Measurements from ENCODE around the gene FEM1C. TPM values are rescaled to one million over a fixed set of nuclear protein-coding genes. Genes with fewer than 3 reads are reported as not detected.

Gene FEM1C
- total RNA-seq, 1 donor from 2014 or later, result 18.9 TPM

DNA sequence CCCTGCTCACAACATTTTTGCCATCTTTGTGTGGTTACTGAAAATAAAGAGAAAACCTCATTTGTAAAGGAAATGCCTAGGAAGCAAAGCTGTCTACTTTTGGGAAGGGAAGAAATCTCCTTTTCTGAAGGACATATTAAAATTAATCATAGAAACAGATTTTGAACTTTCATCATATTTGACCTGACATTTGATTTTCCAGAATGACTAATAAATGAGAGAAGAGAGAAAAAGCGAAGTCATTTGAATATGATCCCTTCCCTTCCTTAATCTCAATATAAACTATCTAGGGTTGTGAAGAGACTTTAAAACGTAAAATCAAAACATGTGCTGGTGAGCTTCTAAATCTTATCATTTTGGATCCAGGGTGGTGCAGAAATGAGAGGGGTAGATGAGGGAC, 66.3 kb downstream of the FEM1C start:
- H3K36me3 ChIP-seq (ENCODE audit: control insufficient read depth, insufficient read depth, low read length), result no peaks in the 10 kb centered on the region
- DNase-seq (ENCODE audit: low read depth), result no peak
- no peak overlapping the region for H3K4me3 ChIP-seq (ENCODE audit: low read depth, low read length)
- no peak for TF ChIP-seq CTCF (IDR thresholded peaks at IDR 0.05; ENCODE audit: insufficient read depth, low read length, poor library complexity, severe bottlenecking)
- H3K27me3 ChIP-seq (ENCODE audit: control insufficient read depth, insufficient read depth, low read length), result no peaks in the 10 kb centered on the region

DNA sequence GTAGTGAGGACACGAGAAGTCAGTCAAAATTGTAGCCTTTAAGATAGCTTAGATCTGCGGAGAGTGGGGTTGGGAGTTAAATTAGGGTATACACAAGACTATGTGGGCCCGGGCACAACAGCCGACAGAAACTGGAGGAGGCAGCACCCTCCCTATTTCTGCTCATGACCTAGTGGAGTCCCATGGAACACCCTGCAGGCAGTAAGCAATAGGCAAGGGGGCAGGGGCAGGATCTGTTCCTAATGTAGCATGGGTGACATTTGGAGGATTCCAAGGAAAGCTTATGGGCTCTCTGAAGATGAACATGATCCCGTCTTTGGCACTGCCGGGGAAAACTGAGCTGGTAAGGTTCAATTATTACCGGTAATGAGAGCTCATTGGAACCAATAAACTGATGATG, 67.0 kb downstream of the FEM1C start:
- no peak for TF ChIP-seq CTCF (IDR thresholded peaks at IDR 0.05; ENCODE audit: insufficient read depth, low read length, poor library complexity, severe bottlenecking)
- H3K27me3 ChIP-seq (ENCODE audit: control insufficient read depth, insufficient read depth, low read length), result no peaks in the 10 kb centered on the region

DNA sequence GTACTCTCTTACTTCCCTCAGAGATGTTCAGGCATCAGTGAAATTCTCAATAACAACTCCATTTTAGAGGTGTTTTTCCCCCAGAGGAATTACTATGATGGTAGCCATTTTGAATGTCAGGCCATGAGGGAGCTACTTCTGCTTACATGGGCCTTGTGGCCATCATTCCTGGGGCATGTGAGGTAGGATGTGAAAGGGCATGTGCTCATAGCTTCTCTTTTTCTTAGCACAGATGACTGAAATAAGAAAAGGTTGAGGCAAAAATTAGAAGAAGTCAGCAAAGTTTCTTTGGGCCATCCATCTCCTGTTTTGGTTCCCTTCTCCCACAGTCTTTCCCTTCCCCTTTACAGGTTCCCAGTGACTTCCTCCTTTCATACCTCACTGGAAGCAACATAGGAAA, 68.8 kb downstream of the FEM1C start:
- no peak for DNase-seq (ENCODE audit: low read depth)
- Histone ChIP-seq H3K4me3 (ENCODE audit: low read depth, low read length) (no peak overlapping the region), H3K27me3 (ENCODE audit: control insufficient read depth, insufficient read depth, low read length) (no peaks in the 10 kb centered on the region), H3K36me3 (ENCODE audit: control insufficient read depth, insufficient read depth, low read length) (no peaks in the 10 kb centered on the region)
- no peak for TF ChIP-seq CTCF (IDR thresholded peaks at IDR 0.05; ENCODE audit: insufficient read depth, low read length, poor library complexity, severe bottlenecking)

More for the DNA sequence above, 67.0 kb downstream of the FEM1C start:
- no peak for DNase-seq (ENCODE audit: low read depth)
- Histone ChIP-seq H3K4me3 (ENCODE audit: low read depth, low read length) (no peak overlapping the region), H3K36me3 (ENCODE audit: control insufficient read depth, insufficient read depth, low read length) (no peaks in the 10 kb centered on the region)

GRCh38 chr5:115472271-115473025, 72.1 kb downstream of the FEM1C start:
- Histone ChIP-seq H3K36me3 (ENCODE audit: control insufficient read depth, insufficient read depth, low read length) (no peaks in the 10 kb centered on the region), H3K27me3 (ENCODE audit: control insufficient read depth, insufficient read depth, low read length) (no peaks in the 10 kb centered on the region), H3K4me3 (ENCODE audit: low read depth, low read length) (no peak overlapping the region)
- no peak for TF ChIP-seq CTCF (IDR thresholded peaks at IDR 0.05; ENCODE audit: insufficient read depth, low read length, poor library complexity, severe bottlenecking)
- DNase-seq (ENCODE audit: low read depth), result no peak

DNA sequence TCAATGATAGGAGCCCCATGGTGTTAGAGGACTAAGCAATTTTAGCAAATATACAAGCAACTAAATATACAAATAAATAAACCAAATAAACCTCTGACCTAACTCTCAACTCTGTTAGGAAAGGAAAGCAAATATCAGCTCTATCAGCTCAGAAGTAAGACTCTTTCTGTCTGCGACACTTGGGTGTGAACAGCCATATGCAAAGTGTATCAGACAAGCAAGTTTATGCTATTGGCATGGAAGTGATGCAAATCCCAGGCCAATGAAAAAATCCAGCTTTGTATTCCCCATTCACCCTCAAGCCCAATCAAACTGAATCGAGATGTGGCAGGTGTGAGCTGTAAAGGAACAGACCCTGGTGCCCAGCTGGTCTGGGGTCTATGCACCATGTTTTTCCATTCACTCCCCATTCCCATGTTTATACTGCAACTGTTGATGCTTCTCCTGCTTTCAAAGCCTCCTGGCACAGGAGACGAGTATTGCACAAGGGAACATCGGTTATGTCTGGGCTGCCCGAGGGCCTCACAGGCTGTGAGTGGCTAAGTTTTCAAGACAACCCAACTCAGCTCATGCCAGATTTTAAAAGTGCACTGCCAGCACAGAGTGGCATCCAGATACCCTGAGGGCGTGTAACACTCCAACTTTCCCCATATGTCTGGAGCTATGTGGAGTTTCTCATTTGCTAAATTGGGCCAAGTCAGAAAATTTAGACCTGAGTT, 73.1 kb downstream of the FEM1C start:
- H3K36me3 ChIP-seq (ENCODE audit: control insufficient read depth, insufficient read depth, low read length), result no peaks in the 10 kb centered on the region
- no peak for DNase-seq (ENCODE audit: low read depth)
- no peak overlapping the region for H3K4me3 ChIP-seq (ENCODE audit: low read depth, low read length)
- H3K27me3 ChIP-seq (ENCODE audit: control insufficient read depth, insufficient read depth, low read length), result no peaks in the 10 kb centered on the region
- TF ChIP-seq CTCF (IDR thresholded peaks at IDR 0.05; ENCODE audit: insufficient read depth, low read length, poor library complexity, severe bottlenecking), result no peak
